NCI-H2171 treated with DMSO at 0.1 percent for 48 hours (cell line): ENCODE results near the gene IFITM2.
A peak's percentile ranks its signal among the peaks of the same experiment; 100 is the strongest.
"Not testable (repeated sequence)": the region's sequence is repeated elsewhere in the genome, so short reads cannot be mapped to it uniquely, and the experiment has no call there.

Experiments used
- DNase-seq: peaks from one replicate; lab custom pipeline; 2025; lab: John Stamatoyannopoulos, UW

Gene IFITM2

GRCh38 chr11:342328-342727 is 34.7 kb downstream of the IFITM2 start:
- no peak for DNase-seq

- DNase-seq: no peak
Observed at GRCh38 chr11:344836-345578, 37.4 kb downstream of the IFITM2 start.

- DNase-seq: no peak
Observed at GRCh38 chr11:346529-346928, 38.9 kb downstream of the IFITM2 start.

- DNase-seq: not testable (repeated sequence)
Observed at GRCh38 chr11:349270-349954, 41.8 kb downstream of the IFITM2 start.

- DNase-seq: not testable (repeated sequence)
Observed at GRCh38 chr11:350033-350722, 42.6 kb downstream of the IFITM2 start.

GRCh38 chr11:350723-351255 is 43.2 kb downstream of the IFITM2 start:
- DNase-seq: no peak

GRCh38 chr11:351411-351810 is 43.8 kb downstream of the IFITM2 start:
- no peak for DNase-seq

- no peak for DNase-seq
Observed at GRCh38 chr11:352456-353031, 44.9 kb downstream of the IFITM2 start.

- DNase-seq: no peak
Observed at GRCh38 chr11:353179-353873, 45.7 kb downstream of the IFITM2 start.

- DNase-seq: peak; percentile 46
Observed at GRCh38 chr11:355581-356458, 48.2 kb downstream of the IFITM2 start.

- no peak for DNase-seq
Observed at GRCh38 chr11:356610-357009, 49.0 kb downstream of the IFITM2 start.

- DNase-seq: no peak
Observed at GRCh38 chr11:357582-357981, 50.0 kb downstream of the IFITM2 start.

GRCh38 chr11:358129-358800 is 50.6 kb downstream of the IFITM2 start:
- DNase-seq: no peak
